NCI-H226 (cell line): Measurements from ENCODE around the gene KIF13A.
A peak's percentile ranks its signal among the peaks of the same experiment; 100 is the strongest.
"Not testable (repeated sequence)": the region's sequence is repeated elsewhere in the genome, so short reads cannot be mapped to it uniquely, and the experiment has no call there.

ENCODE experiments used
- DNase-seq: peaks from one replicate; pipeline ENCODE4 v3.0.0-alpha.2; 2015

Gene KIF13A

DNA sequence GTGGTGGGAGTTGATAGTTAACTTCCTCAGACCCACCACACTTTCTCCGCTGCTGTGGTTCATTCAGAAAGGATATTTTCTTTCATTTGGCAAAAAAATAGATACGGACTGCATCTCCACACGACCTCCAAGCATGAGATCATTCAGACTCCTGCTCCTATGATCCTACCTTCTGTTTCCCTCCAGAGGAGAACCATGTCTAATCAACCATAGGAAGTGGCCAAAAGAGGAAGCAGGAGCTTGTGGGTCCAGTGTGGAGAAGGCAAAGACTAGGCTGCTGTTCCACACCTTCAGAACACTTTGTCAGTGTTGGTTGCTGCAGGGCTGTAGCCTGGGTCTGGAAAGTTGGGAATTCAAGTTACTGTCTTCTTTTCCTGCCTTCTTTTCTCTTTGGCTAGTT lies 10.6 kb upstream of the KIF13A start:
- no peak for DNase-seq

DNA sequence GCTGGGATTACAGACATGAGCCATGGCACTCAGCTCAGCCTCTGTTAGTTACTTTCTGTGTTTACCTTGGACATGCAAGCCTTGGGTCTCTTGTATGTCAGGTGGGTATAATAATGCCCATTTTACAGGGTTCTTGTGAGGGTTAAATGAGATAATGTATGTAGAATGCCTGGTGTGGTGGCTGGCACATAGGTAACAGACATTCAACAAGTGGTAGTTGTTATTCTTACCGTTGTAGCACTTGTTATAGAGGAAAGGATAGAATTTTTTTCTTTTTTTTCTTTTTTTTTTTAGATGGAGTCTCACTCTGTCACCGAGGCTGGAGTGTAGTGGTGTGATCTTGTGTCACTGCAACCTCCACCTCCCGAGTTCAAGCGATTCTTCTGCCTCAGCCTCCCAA lies 8.0 kb upstream of the KIF13A start:
- no peak for DNase-seq

DNA sequence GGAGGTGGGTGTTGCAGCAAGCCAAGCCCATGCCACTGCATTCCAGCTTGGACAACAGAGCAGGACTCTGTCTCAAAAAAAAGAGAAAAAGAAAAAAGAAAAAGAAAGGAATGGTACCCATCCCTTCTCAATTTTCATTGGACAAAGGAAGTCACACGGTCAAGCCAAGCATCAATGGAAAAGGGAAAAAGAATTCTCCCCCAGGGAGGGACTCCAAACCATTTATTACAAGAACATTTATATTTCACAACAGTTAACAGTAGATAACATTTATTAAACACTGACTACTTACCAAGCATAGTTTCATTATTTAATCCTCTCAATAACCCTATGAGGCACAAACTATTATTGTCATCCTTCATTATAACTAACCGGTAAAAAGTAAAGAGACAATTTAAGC lies 6.6 kb upstream of the KIF13A start:
- DNase-seq: no peak

DNA sequence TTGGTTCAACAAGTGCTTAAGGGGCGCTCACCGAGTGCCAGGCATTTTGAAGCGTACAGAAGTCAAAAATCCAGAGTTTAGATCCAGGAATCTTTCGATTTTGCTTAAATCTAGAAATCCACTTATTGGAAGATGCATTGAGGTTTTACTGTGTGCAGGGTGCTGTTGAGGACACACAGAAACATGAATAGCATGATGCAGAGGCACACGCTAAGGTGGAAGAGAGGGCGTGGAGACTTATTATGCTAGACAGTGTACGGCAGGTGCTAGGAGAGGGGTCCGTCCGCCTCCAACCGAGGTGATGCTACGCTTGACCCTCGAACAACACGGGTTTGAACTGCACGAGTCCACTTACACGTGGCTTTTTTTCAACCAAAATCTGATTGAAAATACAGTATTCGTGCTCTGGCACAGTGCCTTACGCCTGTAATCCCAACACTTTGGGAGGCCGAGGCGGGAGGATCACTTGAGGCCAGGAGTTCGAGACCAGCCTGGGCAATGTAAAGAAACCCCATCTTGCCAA lies 1.0 kb upstream of the KIF13A start:
- no peak for DNase-seq

DNA sequence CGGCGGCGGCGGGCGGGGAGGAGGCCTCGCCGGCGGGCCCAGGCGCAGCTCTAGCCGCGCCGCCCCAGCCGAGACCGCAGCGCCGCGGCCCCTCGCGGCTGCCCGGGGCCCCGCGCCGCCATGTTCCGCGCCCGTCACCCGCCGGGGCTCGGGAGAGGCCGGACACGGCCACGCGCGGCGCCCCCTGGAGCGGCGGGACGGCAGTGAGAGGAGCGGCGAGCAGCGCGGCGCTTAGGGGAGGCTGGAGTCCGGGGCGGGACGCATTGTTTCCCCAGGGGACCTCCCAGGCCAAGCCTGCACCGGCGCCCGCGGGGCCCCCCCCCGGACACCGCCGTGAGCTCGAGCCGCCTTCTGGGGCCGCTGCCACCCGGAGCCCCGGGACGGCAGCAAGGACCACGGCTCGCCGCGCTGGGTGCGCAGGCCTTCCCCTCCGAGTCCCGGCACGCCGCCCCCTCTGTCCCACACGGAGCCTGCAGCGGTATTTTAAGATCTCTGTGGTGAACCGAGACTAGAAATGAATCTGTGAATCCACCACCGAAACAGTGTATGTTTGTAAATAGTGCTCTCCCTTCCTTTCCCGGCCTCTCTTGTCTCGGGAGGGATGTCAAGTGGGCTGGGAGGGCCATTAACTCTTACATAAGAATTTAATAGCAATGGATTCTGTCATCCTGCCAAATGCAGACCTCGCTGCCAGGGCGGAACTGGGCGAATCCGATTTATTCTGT lies 424 bp upstream of the KIF13A start:
- peak; percentile 56 for DNase-seq

DNA sequence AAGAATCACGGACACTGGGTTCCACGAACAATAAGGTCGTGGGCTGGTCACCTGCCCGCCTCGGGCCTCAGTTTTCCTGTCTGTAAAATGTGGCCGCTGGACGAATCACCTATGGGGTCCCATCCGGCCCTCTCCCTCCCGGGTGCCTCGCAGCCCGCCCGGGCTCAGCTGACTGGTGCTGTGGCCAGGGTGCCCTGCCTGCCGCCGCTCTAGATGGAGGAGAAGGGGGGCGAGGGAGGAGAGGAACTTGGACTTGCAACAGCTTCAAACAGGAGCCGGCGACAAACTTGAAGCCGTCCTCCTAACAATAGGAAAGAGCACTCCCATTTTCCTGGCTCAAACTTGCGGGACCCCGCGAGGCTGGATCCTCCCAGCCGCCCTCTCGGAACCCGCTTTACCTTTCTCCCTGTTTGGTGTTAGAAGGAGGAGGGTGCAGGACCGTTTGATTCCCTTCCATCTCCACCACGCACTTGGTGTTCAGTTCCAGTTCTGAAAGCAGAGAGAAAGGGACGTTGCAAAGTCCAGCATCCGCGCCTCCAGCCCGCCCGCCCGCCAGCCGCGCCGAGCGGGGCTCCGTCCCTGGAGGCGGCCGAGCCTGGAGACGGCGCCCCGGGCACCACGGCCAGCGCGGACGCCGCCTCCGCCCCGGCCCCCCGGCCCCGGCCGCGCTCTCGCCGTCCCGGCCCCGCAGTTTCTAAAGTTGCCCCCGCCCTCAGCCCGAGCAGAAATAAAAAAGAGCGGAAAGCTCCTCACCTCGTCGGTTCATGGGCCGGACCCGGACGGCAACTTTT lies 584 bp downstream of the KIF13A start:
- DNase-seq: no peak

DNA sequence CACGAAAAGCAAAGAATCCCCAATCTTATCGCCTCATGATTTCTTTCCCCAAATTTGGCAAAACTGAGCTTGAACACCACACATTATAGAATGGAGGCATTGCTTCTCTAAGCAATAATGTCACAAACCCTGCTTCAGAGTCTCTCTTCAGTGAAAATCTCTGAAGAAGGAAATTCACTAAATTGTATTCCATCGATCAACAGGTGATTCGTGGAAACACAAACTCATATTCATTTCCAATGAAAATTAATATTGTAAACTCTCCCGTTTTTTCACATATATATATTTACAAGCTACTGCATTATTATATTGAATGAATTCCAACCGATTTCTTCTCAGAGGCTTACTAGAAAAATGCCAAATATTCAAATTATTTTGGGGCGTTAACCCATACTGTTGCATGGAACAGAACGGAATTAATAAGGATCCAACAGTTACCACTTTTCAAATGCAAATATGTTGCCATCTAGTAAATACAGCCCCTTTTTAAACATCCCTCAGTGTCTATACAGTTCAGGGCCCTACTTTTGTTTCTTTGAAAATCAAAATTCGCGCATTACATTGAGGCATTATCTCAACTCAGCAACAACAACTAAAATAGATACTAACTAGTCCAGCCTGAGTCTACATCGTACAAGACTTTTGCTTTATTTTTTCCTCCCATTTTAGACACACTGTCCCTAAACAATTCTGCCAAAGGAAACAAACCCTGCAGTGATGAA lies 1.3 kb downstream of the KIF13A start:
- DNase-seq: no peak

DNA sequence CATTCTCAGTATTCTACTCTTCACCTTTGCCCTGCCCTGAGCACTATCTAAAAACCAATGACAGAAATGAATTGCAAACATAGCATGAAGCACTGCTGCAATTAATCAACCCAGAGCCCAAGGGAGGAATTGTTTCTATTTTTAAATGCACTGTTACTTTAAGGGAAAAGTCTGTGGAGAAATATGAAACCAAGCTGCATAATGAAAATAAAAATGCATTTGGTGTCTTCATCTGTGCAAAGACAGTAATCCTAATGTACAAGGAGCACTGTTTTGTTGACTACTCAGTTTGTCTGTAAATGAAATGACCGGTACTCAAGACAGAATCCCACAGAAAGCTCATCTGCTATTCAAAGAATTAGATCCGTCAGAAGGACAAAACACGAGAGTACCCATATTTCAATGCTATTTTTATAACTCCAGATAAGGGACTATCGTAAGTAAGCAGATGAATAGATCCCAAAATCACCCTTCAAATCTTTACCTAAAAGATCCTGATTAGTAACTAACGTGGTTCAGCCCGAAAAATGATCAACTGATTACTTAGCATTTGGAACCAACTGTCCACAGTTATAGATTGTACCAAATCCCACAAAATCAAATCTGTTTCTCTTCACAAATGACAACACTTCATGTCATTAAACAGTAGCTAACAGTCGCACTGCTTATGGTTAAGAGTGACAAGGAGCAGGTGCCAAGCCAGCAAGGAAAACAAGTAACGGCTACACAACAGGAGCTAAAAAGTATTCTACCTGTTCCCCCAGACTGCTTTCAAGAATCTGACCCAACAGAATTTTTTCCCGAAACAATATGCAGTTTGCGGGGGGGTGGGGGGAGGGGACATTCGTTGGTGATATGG lies 2.4 kb downstream of the KIF13A start:
- DNase-seq: no peak

DNA sequence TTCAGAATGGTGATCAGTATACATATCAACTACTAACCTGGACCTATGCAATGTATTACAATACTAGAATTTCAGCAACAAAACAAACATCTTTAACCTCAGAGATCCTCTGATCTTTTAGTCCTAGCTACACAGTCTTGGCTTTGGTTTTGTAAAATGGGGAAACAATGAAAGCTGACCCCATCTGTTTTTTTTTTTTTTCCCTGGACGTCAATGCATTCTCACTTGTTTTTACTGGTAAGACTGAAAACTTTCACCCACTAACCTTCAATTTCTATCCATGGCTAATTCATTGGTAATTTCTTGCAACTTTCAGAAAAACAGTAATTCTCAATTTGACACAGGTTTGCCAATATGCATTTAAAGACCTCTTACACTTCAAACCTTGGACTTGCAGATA lies 3.0 kb downstream of the KIF13A start:
- DNase-seq: no peak

DNA sequence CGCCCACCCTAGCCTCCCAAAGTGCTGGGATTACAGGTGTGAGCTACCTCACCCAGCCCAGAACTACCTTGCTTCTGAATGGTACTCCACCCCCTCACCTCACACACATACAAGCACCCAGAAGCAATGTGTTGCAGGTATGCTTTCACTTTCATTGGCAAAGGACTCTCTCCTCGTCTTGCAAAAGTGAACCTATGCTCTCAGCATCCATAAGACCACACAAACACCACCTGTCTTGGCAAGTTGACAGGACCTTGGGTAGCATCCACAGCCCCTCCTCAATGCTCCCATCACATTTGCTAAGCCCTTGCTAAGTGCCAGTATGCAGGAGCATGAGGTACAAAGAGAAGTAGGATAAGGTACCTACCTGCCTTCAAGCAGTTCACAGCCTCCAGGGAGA lies 3.7 kb downstream of the KIF13A start:
- DNase-seq: no peak

DNA sequence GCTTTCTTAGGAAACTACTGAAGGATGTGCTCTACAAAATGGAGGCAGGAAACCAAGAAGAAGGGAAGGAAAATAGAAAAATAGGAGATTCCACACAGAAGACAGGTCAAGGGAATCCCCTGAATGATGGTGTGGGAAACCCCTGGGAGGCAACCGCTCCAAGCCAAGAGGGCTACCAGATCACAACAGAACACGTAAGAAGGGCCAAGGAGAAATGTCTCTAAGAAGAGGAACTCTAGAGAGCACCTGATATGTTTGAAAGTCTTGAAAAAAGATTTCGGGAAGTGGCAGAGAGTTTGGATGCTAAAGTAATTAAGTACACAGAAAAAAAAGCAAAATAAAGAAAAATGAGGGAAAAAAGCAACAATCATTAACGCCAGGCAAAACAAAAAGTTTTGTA lies 7.1 kb downstream of the KIF13A start:
- DNase-seq: no peak

DNA sequence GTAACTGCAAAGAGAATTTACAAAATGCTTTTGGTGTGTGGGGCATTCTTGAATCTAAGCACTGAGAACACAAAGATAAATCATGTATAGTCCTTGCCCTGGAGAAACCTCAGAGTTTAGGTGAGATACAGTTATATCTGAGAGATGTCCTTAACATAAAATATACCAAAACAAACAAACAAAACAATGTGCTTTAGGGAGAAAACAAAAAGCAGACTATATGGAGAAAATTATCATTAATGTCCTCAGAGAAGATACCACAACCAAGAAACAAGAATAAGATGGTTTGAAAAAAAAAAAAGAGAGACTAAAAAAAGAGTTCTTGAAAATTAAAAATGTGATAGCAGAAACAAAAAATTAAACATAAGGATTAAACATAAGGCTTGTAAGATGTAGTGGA lies 8.0 kb downstream of the KIF13A start:
- DNase-seq: no peak

DNA sequence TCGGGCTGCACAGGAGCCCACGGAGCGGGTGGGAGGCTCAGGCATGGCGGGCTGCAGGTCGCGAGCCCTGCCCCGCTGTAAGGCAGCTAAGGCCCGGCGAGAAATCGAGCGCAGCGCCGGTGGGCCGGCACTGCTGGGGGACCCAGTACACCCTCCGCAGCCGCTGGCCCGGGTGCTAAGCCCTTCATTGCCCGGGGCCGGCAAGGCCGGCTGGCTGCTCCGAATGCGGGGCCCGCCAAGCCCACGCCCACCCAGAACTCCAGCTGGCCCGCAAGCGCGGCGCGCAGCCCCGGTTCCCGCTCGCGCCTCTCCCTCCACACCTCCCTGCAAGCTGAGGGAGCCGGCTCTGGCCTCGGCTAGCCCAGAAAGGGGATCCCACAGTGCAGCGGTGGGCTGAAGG lies 11.2 kb downstream of the KIF13A start:
- DNase-seq: not testable (repeated sequence)

DNA sequence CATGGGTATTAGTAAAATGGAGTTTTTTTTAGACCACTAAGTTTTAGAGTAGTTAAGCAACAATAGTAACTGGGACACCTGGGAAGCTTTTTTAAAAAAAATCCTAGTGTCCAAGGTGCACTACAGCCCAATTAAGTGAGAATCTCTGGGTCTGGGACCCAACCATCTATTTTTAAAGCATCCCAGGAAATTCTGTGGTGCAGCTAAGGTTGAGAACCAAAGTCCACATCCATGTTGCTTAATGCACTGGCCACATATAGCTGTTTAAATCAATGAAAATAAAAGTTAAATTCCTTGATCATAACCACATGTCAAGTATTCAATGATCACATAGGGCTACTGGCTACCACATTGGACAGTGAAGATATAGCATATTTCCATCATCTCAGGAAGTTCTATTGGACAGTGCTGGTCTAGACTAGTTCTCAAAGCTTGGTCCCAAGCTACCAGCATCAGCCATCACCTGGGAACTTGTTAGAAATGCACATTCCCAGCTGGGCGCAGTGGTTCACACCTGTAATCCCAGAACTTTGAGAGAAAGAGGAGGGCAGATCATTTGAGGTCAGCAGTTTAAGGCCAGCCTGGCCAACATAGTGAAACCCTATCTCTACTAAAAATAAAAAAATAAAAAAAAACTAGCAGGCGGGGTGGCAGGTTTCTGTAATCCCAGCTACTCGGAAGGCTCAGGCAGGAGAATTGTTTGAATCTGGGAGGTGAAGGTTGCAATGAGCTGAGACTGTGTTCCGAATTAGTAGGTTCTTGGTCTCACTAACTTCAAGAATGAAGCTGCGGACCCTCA lies 12.7 kb downstream of the KIF13A start:
- no peak for DNase-seq

DNA sequence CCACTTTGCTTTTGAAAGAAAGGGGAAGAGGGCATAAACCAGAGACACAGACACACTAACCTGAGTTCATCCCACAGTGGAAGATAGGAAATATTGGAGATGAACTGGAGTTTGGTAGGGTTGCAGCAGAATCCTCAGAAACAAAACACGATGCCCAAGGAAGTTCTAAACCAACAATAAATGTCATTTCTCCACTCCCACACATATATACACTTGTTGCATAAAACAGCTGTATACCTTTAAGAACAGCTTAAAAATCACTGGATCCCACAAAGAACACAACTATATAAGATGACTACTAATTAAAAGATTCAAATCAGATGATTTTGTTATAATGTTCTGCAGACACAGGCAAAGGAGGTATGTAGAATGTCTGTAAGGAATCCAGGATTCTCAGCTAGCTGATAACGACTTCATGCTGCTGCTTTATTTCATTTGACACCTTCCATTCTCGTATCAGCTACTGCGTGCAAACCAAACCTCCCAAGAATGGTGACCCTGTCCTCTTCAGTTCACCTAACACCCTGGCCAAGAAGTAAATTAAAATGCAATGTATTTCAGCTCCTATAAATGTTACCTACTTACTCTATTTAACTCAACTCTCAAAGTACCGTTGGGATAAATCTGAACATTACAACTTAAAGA lies 14.3 kb downstream of the KIF13A start:
- DNase-seq: no peak

DNA sequence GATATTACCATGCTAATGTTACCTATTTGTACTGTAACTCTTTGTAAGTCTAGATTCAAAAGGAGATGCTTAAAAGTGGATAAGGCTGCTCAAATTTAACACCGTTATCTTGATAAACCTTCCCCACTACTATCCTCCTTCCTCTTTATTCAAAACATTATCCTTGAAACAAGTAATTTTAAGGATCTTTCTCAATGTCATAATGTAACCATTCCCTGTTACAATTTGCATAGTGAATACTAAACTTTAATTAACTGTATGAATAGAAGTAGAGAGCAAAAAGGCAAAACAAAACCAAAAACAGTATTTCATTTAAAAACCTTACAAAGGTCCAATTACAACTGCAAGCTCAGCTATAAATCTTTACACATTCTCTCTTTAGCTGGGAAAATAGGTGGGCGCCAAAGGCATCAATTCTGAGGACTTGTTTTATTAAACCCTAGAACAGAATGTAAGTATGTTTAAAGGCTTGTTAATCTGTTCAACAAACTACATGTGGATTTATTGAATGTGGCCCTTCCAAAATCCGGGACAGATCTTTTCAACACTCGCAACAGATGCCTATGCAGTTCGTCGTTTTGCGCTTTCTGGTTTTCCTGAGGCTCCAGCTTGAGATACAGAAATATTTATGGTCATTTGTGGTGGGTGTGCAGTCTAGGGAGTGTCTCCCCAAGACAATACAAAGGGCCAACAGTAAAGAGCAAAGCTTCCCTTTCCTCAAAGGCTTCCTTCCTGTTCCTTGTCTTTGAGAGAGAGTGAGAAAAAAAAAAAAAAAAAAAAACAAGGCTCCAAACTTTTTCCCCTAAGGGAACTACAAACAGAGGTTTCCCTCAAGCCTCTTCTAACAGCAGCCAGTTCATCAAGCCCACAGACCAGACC lies 15.1 kb downstream of the KIF13A start:
- DNase-seq: no peak

DNA sequence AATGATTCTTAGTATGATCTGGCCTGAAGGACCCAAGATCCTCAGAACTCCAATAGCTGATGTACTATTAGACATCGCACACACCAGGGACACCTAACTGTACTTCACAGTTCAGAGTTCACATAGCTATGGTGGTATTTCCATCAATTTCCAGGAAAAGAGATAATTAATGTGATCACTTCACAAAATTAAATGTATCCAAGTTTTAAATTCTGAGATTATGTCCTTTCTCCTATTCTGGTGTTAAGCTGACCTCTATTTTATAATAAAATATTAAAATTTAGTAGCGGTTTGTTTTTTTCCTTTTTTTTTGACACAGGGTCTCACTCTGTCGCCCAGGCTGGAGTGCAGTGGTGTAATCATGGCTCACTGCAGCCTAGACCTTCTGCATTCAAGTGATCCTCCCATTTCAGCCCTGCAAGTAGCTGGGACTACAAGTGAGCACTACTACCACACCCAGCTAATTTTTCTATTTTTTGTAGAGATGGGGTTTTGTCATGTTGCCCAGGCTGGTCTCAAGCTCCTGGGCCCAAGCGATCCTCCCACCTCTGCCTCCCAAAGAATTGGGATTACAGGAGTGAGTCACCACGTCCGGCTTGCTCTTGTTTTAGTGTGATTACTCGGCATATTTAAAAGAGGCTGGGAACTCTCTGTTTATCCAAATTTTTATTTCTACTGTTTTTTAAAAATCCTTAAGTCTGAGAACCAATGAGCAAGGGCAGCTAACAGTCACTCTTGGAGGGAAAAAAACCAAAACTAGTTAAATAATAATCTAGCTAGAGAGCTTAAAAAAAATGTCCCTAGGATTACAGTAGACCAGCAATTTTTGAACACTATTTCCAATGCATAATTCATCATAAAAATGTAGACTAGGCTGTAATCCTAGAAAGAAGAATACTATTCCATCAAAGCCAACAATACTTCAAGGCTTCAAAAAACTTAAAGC lies 16.0 kb downstream of the KIF13A start:
- peak; percentile 94 for DNase-seq

DNA sequence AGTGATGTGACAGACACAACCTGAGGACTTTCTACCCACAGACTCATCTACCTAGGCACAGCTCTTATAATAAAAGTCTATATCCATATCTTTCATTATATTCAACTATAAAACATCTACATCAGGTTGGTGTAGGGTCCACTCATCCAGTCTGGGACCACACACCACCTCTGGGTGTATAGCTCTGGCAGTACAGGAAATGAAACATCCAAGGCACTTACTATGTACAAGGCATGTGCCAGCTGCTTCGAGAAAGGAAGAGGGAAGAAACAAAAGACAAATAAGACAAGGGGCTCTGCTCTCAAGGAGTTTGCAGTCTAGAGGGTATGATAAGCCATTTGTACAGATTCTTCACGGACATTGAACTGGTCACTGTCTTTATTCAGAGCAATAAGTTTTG lies 18.6 kb downstream of the KIF13A start:
- no peak for DNase-seq
